HL-60 (cell line): ENCODE data around the gene OR52B6.

Experiments
- CTCF ChIP-seq: IDR thresholded peaks from one replicate; pipeline ENCODE4 v1.5.1; 2011; ENCODE audit warnings: low read length, control low read depth, inconsistent platforms; ENCODE audit not compliant: insufficient read depth
- GABPA ChIP-seq: IDR thresholded peaks from 2 replicates; pipeline ENCODE4 v1.6.1; 2012; ENCODE audit warnings: low read depth
- POLR2AphosphoS5 ChIP-seq: IDR thresholded peaks from 2 replicates; pipeline ENCODE4 v1.6.1; 2012; ENCODE audit warnings: low read depth
- REST ChIP-seq: IDR thresholded peaks from 2 replicates; pipeline ENCODE4 v1.6.1; 2012; ENCODE audit warnings: low read depth; ENCODE audit not compliant: insufficient replicate concordance
- SPI1 ChIP-seq: IDR thresholded peaks from 2 replicates; pipeline ENCODE4 v1.6.1; 2012; ENCODE audit warnings: low read depth, mild to moderate bottlenecking, borderline replicate concordance

- TF ChIP-seq CTCF (no peak), POLR2AphosphoS5 (no peak), REST (no peak), GABPA (no peak), SPI1 (no peak)
Measured at GRCh38 chr11:5541427-5541826, 39.2 kb upstream of the OR52B6 start.
